ENCODE data around the gene SCAF8.
"Not testable (repeated sequence)": the region's sequence is repeated elsewhere in the genome, so short reads cannot be mapped to it uniquely, and the experiment has no call there.

The SCAF8 gene

GRCh38 chr6:154783229-154783628 is 50.0 kb downstream of the SCAF8 start:
- DNase-seq: no peak

GRCh38 chr6:154785075-154785474 is 51.9 kb downstream of the SCAF8 start:
- no peak for DNase-seq

- no peak for DNase-seq
These were observed 53.1 kb downstream of the SCAF8 start for GRCh38 chr6:154786144-154786868.

GRCh38 chr6:154791556-154792317 is 58.5 kb downstream of the SCAF8 start:
- no peak for DNase-seq

- no peak for DNase-seq
These were observed 59.1 kb downstream of the SCAF8 start for GRCh38 chr6:154792325-154792724.

GRCh38 chr6:154792761-154793160 is 59.5 kb downstream of the SCAF8 start:
- no peak for DNase-seq

GRCh38 chr6:154796484-154796883 is 63.3 kb downstream of the SCAF8 start:
- no peak for DNase-seq

DNA sequence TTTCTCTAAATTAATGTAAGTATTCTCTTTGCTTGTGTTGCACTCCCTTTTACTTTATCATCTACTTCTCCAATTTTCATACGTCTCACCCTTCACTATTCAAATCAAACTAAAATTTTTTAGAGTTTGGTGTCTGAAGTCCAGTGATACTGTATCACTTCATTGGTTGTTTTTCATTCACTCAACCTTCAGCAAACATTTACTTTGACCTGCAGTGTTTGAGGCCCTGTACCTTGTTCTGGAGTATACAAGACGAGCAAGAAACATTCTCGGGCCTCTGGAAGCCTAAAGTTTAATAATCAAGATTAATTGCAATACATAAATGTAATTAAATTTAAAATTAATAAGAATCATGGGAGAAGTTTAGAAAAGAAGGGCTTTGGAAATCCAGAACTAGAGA is 64.6 kb downstream of the SCAF8 start:
- DNase-seq: no peak

DNA sequence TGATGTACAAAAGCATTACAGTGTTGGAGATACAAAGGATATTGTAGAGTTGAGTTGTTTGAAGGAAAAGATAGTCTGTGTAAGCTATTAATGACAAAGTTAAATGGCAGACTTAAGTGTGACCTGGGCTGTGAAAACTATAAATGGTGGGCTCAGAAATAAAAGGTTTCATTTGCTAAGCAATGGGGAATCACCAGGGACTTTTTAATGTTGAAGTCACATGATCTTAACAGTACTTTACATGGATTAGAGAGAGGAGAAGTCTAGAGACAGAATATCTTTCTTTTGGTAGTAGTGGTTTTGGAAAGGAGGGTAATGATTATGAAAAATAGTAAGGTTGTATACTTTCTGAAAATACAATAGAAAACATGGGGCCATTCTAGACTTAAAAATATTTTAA is 67.1 kb downstream of the SCAF8 start:
- DNase-seq: no peak

GRCh38 chr6:154805288-154805911 is 72.2 kb downstream of the SCAF8 start:
- DNase-seq: peak; percentile 23

- DNase-seq: no peak
These were observed 73.6 kb downstream of the SCAF8 start for GRCh38 chr6:154806804-154807203.

DNA sequence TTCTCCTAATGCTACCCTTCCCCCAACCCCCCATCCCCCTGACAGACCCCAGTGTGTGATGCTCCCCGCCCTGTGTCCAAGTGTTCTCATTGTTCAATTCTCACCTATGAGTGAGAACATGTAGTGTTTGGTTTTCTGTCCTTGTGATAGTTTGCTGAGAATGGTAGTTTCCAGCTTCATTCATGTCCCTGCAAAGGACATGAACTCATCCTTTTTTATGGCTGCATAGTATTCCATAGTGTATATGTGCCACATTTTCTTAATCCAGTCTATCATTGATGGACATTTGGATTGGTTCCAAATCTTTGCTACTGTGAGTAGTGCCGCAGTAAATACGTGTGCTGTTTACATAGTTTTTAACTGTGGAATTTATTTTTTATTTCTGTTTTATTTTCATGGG is 78.4 kb downstream of the SCAF8 start:
- DNase-seq: not testable (repeated sequence)

- DNase-seq: no peak
These were observed 80.8 kb downstream of the SCAF8 start for GRCh38 chr6:154814063-154814462.

DNA sequence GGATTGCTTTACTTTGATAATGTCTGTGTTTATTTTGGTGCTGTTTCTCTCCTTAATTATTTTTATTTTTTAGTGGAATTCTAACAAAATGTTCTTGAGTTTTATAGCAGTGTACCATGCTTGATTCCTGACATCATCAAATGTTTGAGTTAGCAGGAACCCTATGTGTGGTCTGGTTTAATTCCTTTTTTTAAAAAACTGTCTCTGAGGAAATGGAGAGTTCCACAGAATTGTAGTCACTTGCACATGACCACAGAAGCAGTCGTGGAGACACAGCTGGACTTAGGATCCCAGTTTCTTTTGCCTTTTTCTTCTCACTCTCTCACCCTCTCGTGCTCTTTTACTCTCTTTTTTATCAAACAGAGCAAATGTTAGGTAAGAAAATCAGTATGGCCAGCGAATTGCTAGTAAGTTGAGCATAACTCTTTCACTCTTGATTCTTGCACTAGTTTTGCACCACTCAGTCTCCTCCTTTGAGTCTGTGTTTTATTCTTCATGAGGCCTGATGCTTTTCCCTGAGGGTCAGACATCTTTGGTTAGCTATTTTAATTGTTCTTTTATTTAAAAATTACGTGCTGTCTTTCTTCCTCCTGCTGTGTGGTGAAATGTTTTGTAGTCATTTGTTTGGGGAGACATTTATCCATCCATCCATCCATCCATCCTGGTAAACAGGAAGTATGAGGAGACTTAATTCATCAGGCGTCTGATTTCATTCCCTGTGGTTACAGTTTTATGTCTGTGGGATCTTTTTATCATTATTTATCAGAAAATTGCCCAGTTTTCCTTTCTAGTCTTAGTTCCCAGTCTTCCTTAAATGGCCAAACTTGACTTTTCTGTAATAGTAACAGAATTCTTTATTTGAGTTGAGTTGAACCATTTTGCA is 83.0 kb downstream of the SCAF8 start:
- no peak for DNase-seq

DNA sequence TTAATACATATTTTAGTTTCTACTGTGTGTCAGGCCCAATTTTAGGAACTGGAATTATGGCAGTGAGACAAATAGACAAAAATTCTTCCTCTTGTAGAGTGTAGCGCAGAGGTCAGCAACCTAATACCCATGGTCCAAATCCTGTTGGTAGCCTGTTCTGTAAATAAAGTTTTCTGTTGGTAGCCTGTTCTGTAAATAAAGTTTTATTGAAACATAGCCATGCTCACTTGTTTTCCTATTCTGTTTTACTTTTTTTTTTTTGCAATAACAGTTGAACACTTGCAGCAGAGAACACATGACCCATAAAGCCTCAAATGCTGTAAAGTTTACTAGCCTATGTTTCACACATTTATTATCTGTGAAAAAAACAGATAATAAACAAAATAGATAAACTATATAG is 87.9 kb downstream of the SCAF8 start:
- no peak for DNase-seq

- no peak for DNase-seq
These were observed 88.4 kb downstream of the SCAF8 start for GRCh38 chr6:154821638-154822037.

GRCh38 chr6:154822947-154823558 is 89.8 kb downstream of the SCAF8 start:
- no peak for DNase-seq

DNA sequence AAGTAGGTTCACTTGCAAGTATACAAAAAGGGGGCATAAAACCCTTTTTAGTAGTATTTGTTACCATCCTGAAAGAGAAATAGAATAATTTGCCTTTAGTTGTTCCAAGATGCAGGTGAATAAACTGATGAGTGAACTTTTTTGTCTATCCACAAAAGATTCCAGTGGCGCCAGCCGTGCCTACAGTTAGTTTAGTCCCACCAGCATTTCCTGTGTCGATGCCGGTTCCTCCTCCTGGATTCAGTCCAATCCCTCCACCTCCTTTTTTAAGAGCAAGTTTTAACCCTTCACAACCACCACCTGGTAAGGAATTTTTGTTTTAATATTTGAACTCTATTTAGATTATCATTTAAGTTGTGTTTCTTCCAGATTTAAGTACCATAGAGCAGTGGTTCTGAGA is 90.9 kb downstream of the SCAF8 start:
- no peak for DNase-seq

DNA sequence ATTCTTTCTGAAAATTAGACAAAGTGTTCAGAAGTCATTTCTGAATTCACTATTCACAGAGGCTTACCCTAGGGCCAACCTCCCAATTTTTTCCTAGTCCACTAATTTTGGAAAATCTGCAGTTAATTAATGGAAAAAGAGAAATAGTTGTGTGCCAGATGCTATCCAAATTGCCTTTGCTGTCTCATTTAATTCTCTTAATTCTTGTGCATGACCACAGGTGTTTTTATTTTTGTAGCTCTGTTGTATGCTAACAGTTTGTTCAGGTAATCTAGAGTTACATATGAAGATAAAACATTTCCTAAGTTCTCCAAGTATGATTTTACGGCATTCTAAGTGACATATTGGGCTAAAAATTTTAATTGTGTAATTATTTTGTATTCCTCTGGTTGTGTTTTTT is 96.8 kb downstream of the SCAF8 start:
- no peak for DNase-seq

DNA sequence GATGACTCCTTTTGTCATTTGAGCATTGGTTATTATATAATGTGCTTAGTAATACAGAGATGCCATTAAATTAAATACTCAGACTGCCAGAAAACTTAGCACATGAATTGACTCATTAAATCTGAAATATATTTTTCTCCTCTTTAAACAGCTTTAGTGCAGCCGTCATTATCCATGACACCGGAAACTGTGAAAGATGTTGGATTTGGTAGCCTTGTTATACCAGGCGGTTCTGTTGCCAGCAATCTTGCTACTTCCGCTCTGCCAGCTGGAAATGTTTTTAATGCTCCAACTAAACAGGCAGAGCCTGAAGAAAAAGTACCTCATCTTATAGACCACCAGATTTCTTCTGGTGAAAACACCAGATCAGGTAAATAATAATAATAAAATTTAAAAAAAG is 97.6 kb downstream of the SCAF8 start:
- no peak for DNase-seq

DNA sequence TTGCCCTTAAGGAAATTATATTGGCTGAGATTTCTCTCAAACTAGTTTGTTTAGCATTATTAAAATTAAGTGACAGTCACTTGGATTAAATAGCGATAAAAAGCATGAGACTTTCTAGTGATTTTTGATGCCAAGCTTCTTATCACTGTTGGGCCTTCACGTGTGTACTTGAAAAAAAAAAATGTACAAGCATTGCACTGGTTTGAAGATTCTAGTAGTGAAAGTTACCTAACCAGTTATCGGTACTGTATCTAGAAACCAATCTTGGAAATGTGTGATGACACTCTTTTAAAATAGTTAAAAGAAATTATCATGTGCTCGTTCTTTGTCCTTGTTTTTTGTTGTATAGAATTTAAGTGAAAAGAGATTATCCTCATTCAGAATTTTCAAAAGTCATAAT is 102.1 kb downstream of the SCAF8 start:
- DNase-seq: no peak

DNA sequence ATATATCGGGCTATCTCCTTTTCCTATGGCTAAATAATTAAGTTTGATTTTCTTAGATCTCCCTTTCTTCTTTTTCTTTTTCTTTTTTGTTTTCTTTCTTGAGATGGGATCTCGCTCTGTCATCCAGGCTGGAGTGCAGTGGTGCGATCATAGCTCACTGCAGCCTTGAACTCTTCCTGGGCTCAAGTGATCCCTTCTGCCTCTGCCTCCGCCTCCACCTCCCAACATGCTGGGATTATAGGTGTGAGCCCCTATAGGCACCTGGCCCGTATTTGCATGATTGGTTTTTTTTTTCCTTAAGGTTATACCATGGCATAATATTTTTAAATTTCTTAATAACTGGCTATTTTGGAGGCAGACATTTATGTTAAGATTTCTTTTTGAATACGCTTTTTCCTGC is 106.3 kb downstream of the SCAF8 start:
- no peak for DNase-seq

DNA sequence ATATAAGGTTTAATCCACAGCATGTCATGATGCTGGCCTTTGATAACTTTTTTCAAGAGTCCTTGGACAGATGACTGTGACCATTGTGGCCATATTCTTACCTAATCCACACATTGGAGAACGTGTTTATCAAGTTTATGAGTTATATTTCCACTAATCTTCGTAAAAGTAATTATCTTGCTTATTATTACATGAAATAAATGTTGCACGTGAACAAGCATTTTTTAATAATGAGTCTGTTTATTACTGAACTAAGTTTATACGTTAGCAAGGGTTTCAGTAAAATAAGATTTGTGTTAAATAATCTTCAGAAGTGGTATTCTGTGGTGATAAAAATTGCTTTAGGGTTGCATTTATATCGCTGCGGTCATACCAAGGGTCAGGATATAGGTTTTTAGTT is 107.1 kb downstream of the SCAF8 start:
- DNase-seq: no peak
